Activated gamma-delta T cell treated with anti-CD3 and anti-CD28 coated beads, Interleukin-2, amount 50 U/mL, for 16 hours (primary cell): ENCODE data around the gene RAB12.
"Not testable (repeated sequence)": the region's sequence is repeated elsewhere in the genome, so short reads cannot be mapped to it uniquely, and the experiment has no call there.

Source experiments
- DNase-seq: peaks from one replicate; pipeline ENCODE4 v3.0.0-alpha.2; 2020; ENCODE audit warnings: low read depth

RAB12 gene

DNA sequence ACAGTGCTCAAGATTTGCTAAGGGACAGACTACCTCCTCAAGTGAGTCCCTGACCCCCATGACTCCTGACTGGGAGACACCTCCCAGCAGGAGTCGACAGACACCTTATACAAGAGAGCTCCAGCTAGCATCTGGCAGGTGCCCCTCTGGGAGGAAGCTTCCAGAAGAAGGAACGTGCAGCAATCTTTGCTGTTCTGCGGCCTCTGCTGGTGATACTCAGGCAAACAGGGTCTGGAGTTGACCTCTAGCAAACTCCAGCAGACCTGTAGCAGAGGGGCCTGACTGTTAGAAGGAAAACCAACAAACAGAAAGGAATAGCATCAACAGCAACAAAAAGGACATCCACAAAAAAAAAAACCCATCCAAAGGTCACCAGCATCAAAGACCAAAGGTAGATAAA lies 38.1 kb downstream of the RAB12 start:
- DNase-seq, result not testable (repeated sequence)

GRCh38 chr18:8651478-8652261 lies 42.4 kb downstream of the RAB12 start:
- not testable (repeated sequence) for DNase-seq

DNA sequence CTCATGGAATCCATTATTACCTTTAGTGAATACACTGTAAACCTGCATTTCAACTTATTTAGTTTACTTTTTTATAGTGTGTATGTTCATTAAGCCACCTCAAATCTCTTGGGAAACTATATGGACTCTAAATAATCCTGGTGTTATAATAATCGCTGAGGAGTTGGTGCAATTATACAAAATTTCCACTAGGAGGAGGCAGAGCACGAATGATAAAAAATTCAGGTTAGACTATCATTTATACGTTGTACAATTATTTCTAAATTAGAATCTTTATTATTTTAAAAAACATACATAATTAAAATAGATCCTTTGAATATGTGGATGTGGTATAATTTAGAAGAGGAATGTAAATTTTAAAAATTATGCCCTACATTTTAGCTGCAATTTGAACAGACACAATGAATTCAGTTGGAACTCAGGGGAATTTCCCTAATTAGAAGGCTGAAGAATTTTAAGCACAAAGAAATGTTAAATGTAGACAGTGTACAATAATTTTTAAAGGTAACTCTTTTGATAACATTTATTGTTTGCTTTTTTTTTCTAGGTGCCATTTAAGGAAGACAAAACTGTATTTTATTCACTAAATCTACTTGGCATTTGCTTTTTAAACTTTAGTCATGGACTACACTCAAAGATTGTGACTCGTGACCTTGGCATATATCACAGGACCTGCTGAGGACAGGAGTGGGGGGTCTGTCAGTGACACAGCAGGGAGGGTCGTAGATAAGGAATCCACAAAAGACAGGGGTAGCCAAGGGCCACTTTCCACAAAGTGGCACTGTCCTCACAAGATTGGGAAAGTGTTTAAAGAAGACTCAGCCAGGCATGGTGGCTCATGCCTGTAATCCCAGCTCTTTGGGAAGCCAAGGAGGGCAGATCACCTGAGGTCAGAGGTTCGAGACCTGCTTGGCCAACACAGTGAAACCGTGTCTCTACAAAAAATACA lies 45.5 kb downstream of the RAB12 start:
- no peak for DNase-seq

DNA sequence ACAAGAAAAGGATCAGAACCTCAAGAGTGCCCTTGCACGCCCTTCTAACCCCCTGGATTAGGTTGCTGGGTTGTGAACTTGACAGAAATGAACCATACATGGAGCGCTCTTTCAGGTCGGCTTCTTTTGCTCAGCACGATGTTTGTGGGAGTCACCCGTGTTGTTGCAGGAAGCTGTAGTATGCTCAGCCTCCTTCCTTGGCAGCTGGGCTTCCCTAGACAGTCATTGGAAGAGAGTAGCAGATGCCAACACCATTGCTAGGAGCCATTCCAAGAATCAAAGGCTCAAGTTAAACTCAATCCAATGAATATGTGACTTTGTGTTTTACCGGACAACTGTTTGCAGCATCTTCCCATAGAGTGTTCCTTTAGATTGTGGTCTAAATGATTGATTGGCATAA lies 47.0 kb downstream of the RAB12 start:
- DNase-seq, result no peak

DNA sequence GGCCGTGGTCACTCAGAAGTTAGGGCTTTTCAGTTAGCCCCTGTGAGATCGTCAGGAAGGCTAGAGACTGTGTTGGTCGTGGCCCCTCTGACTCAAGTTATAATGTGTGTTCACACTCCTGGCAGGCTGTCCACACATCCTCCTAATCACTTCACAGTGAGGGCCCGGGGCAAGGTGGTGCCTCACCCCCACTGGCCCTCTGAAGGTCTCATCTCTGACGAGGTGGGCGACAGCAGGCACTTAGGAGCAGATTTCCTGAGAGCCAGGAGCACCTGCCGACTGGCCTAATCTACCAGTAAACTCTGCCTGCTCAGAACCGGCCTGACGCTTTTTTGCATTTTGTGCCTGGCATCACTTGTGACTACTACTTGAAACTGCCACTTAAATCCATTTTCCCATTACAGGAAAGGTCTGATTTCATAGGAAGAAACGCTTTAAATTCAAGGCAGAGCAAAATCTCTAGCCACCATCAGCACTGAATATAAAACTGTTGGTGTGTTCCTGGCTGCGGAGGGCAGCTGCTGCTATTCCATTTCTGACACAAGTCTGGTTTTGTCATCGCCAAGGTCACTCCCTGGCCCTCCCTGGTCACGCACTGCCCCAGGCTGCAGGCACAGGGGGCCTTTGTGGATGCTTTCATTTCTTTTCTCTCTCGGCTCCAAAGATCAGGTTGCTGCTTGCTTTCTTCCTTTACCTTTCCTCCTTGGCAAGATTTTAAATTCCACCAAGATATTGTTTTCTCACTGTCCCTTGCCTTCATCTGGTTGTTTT lies 48.0 kb downstream of the RAB12 start:
- no peak for DNase-seq

DNA sequence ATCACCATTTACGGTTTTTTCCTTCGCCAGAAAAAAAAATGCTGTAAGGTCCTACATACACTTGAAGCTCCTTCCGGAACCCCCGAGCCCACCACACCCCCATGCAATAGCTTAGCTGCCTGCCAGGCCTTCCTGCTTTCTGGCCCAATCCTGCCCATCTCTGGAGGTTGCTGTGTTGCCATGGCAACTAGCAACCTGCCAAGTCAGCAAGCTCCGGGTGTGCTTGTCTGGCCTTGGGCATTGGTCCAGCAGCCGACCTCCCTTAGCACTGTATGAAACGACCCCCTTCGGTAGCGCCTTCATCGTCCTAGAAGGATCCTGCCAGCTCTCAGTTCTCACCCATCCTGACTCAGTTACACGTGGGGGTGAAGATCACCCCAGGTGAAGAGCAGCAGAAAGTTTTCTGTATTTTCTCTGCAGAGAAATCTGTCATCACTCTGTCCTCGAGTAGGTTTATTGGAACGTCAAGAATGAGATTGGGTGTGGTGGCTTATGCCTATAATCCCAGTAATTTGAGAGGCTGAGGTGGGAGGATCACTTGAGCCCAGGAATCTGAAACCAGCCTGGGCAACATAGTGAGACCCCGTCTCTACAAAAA lies 48.7 kb downstream of the RAB12 start:
- DNase-seq, result no peak

GRCh38 chr18:8658858-8659485 lies 49.7 kb downstream of the RAB12 start:
- no peak for DNase-seq

DNA sequence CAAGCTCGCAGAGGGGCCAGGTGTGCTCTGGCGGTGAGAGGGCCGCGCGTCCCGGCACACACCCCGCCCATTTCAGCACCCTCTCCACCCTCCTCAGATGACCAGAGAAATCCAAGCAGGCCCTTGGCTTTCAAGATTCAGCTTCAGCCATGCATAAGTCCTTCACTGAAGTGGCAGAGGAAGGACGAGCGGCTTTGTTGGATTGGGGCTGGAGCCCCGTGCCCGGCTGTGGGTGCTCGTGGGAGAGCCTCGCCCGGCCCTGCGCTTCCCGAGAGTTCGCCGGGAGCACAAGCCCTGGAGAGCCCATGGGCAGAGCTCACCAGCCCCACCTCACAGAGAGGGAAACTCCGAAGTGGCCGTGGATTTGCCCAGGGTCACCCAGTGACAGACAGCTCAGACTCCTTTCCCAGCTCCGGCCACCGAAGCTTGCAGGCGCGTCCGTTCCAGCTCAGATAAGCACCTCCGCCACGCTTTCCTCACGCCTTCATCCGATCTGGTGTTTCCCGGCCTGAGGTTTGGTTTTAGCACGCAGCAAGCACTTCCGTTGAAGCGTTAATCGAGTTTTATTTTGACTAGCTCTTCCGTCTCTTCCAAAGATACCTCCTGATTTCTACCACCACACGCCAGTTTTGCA lies 50.5 kb downstream of the RAB12 start:
- DNase-seq, result no peak

DNA sequence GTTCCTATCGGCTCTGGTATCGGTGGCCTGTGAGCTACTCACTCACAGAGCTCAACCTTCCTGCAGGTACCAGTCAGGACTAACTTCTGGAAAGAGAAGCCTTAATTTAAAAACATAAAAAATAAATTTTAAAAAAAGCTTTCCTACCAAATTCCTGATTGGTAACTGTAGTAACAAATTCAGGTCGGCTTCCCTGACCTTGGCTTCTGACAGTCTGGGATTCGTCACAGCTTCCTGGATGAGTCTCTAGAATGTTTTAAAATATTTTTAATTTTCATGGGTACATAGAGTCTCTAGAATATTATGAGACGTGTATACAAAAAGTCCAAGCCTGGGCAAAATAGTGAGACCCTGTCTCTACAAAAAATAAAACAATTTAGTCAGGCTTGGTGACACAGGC lies 51.1 kb downstream of the RAB12 start:
- DNase-seq, result no peak

- no peak for DNase-seq
These were observed 52.7 kb downstream of the RAB12 start for GRCh38 chr18:8661754-8662559.

- no peak for DNase-seq
These were observed 53.5 kb downstream of the RAB12 start for GRCh38 chr18:8662560-8663255.

GRCh38 chr18:8667846-8668245 lies 58.6 kb downstream of the RAB12 start:
- DNase-seq, result no peak

DNA sequence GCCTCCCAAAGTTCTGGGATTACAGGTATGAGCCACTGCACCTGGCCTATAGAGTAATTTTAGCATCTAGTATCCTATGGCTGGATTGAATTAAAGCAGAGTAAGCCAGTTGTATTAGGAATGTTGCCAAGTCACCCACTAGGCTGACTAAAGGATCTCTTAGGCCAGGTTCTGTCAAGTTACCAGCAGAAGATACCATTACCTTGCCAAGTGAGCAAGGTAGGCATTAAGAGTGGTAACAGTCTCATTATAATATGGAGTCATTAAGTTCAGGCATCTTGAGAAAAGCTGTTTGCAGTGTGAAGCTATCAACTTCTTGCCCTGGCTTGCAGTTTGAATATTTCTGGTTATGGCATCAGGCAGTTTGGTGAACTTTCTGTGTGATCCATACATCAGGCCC lies 59.1 kb downstream of the RAB12 start:
- DNase-seq, result no peak

- DNase-seq, result no peak
These were observed 60.3 kb downstream of the RAB12 start for GRCh38 chr18:8669571-8669970.

- no peak for DNase-seq
These were observed 64.3 kb downstream of the RAB12 start for GRCh38 chr18:8673256-8674209.

DNA sequence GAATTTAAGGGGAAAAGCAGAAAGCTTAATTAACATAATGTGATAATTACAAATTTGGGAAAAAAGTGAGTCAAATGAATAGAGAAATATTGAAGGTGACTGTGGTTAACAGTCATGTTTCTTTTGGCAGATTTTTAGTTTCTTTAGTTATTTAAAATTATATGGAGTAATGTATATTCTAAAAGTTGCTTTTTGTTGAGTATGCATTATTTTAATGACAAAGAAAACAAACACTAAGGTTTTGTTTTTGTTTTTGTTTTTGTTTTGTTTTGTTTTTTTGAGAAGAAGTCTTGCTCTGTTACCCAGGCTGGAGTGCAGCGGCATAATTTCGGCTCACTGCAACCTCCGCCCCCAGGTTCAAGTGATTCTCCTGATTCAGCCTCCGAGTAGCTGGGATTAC lies 65.8 kb downstream of the RAB12 start:
- DNase-seq, result no peak

DNA sequence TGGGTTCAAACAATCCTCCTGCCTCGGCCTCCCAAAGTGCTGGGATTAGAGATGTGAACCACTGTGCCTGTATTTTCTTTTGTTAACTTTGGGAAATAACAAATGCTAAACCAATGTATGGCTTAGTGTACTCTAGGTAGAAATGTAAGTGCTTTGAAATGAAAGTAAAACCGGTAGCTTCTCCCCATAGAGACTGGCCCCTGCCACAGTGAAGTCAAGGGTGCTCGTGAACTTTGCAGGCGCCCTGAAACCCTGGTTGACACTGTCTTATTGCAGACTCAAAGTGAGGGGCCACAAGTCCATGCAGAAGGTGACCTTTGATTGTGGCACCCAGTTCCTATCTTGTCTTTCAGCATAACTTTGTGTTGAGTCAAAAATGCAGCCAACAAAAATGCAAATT lies 72.0 kb downstream of the RAB12 start:
- no peak for DNase-seq

DNA sequence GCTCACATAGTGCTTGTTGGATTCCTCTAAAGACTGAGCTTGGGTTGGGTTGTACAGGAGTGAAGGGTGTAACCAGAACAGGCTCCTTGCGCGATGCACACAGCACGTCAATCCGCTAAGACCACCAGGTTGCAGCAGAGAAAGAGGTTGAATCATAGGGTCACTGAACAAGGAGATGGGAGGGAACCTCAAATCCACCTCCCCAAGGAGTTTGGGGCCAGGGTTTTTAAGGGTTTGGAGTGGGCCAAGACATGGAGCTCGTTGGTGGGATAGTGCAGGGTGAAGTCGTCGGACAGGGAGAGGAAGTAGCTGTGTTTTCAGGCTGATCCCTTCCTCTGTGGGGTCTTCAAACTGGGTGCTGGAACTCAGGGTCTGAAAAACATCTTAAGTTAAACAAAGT lies 75.3 kb downstream of the RAB12 start:
- no peak for DNase-seq
